NOMO-1 treated with dmso at 0.1 percent for 144 hours (cell line): ENCODE results near the gene TMEM167A.

Experiments
- DNase-seq: peaks from one replicate; lab custom pipeline; 2025; ENCODE audit not compliant: unreplicated experiment; lab: John Stamatoyannopoulos, UW

The TMEM167A gene

DNA sequence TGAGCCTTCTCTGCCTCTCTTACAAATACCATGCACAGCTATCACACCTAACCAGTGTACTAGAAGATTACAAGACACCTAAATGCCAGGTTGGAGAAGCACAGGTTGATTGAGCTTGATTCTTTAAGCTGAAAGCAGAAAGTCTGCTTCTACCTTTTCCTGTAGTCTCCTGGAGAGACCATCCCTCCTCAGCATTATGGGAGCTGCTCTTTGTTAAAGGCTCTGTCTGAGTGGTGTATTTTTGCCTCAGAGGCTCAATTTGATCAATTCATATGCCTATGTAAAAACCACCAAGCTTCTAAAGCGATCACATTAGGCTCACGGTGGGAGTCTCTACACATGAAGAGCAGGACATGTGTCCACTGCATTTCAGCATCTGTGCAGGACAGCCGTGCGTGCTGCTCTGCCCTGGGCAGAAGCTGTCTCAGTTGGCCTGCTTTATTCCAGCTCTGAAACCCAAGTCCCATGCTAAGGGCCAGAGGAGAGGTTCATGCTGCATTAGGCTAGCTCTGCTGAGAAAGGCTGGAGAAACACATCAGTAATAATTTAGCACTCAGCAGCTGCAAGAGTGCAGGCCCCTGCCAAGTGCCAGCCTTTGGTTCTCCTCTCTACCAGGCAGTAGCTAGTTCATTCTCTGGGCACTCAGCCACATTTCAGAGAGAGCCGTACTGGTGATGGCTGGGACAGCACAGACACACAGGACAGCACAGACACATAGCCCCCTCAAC lies 41.7 kb downstream of the TMEM167A start:
- DNase-seq, result no peak

DNA sequence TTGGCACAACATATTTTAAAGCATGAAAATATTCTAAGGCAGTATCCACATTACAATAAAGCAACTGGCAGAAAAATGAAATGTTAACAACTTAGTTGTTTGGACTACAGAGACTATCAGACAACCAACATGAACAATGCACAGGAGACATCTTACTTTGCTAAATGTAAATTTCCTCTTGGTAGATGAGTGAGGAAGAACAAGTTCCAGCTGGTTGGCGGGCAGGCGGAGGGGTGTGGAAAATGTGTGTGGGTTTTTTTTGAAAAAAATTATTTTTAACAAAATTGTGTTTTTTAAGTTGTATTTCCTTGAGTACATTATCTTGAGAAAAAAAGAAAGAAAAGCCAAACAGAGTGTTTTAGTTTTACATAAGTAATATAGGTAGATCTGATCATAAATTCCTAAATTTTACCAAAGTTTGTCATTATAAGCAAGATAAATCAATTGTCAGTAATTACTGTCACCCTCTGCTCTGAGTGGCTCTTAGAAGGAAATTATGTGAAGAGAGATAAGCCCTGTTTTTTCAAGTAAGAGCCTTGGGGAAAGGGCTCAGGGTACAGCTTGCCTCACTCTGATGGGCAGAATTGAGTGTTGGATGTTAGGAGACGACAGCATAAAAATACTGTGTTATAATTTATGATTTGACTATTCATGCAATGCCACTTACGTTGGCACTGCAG lies 42.5 kb downstream of the TMEM167A start:
- no peak for DNase-seq

DNA sequence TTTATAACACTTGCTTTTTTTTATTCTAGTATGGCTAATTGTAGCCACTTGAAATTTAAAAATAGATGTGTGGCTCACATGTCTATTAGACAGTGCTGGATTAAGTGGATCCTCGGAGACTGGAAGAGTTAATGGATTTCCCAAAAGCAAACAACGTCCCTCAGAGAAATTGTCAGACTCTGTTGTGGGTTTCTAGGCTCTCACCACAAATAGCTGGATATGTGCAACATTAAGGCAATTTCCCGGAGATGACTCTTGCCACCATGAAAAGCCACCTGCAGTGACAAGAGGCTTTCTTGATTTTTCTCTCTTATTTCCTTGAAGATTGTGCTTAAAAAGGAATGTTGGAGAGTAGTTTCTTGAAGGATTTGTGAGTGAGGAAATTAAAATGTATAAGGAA lies 43.2 kb downstream of the TMEM167A start:
- DNase-seq, result no peak

DNA sequence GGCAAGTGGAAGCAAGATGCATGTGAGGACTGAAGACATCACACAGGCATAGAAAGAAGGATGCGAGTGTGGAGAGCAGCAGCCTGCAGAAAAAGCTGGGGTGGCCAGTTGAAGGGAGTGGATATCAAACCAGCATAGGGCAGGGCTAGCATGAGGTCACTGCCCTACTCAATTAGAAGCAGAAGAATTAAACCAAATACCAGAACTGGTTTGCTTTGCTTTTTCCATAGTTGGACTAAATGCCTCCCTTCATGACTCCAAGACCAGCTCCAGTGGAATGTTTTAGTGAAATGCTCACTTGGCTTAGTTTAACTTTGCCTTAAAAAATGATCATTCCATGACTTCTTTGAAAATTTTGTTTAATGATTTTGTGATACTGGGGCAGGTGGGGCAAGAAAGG lies 45.8 kb downstream of the TMEM167A start:
- DNase-seq, result no peak

DNA sequence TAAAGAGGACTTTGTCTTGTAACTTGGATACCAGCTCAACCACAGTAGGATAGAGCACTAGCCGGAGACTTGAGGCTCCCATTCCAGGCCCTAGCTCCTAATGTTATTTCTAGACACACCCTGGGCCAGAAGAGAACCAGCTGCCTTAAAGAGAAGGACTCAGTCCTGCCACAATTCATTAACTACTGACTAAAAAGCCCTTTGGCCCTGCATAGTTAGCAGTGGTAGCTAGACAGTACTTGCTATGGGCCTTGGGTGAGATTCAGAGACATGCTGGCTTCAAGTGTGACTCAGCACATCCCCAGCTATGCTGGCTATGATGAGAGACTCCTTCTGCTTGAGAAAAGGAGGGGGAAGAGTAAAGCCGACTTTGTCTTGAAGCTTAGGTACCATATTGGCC lies 47.3 kb downstream of the TMEM167A start:
- DNase-seq, result no peak

DNA sequence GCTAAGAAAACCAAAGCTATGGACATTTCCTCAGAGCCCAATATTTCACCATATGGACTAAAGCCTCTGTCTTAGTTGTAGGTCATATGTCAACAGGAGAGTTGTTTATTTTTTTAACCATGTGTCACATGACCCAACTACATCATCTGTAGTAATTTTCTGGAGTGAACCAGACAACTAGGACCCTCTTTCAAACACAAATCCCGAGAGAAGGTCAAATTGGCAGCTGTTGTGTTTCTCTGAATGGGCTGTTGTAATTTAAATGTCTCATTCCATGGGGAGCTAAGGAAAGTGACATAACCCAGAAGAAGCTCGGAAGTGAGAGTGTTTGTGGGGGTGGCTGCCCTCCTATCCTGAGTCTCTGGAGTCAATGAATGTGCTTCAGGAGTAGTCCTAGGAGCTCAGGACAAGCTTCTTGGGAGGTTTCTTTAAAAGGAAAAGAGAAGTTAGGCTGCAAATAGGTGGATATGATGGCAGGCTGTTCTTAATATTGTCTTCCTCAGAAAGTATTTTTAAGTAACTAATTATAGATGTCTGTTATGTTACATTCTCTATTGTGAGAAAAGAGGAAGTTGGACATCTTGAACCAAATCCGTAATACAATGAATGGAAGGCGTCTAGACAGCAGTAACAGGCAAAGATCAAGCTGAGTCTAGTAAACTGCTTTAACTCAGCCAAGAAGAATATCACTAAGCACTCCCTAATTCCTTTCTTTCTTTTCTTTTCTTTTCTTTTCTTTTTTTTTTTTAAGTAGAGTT lies 50.1 kb downstream of the TMEM167A start:
- DNase-seq, result peak; percentile 32

DNA sequence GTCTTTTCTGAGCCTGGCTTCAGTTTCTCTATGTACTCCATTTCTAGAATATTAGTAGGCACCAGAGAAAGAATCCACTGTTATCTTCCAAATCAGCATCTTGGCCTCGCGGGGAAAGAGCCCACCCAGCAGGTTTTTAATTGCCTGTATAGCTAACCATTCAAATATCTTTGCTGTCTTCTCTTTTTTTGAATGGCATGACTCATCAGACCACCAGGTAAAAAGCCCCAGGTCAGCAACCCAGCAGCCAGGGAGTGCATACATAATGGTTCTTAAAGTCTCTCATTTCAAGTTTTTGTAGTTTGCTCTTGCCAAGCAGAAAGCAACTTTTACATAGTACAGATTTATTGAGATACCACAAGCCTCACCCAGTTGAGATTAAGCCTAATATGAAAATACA lies 50.7 kb downstream of the TMEM167A start:
- DNase-seq, result no peak

DNA sequence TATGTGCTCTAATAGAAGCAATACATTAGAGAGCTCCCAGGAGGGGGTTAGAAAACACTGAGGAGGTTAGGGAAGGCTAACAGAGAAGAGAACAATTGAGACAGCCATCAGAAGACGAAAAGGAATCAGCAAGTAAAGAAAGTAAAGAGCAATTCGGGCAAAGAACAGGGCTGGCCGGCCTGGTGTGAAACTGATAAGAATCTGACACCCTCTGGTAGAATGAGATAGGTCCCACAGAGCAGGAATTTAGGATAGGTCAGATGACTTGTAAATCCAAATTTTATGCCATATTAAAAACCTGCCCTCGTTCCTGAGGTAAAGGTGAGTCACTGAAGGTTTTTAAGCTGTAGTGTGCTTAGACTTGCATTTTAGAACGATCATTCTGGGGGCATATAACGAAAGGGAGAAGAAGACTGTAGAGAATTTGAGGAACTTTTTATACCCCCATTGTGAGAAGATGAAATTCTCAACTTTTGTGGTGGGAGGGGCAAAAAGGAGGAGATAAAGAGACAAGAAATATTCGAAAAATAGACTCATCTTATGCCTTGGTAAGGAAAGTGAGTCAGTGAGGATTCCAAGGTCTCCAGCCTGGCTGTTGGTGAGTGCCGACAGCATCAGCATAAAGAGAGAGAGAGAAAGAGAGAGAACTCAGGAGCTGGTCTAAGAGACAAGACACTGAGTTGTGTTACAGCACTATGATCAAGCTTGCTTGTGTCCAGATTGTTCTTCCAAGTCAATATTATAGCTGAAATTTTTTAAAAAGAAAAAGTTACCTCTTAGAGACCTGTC lies 51.3 kb downstream of the TMEM167A start:
- DNase-seq, result no peak

DNA sequence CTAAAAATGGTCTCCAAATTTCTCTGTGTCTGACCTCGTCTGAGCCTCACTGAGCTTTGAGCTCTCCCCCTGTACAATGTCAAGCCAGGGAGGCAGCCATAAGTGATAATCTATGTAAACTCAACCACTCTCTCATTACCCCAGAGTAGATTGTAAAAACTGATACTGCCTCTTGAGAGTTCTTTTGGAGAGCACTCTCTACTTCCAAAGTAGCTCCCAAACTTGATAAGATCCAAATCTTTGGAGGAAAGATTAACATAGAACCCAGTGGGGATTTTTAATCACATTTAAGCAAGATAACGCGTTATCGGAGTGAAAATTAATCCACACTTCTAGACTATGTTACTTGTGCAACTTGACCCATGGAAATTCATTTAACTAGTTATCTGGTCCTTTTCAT lies 54.9 kb downstream of the TMEM167A start:
- DNase-seq, result no peak

DNA sequence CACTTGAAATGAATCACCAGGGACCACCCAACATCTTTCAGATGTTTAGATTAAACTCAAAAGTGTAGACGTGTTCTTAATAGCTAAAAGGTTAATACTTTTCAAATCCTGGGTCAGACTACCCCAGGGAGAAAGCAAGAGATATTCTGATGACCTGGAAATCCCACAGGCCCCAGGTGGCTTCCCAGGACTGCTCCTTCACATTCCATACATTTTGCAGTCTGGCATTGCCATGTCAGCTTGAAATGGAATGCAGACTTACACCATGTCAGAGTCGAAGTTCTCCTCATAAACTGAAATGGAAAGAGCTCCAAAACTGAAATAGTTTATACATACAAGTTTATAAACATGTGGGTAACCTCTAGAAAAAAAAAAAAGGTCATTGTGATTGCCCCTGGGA lies 61.5 kb downstream of the TMEM167A start:
- no peak for DNase-seq

DNA sequence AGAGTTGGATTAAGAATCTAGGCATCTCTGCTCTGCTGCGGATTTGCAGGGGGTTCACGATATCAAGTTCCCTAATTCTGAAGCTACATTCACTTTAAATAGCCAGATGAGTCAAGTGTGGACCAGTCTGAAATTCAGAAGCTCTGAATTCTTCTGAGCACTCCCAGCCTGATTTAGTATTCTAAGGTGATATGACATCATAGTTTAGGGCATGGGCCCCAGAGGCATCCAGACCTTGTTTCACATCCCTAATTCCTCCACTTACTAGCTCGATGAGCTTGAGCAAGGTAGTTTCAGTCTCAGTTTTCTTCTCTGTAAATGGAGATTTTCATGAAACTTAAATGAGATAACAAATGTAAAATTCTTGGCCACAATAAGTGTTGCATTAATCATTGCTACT lies 65.2 kb downstream of the TMEM167A start:
- peak; percentile 87 for DNase-seq

DNA sequence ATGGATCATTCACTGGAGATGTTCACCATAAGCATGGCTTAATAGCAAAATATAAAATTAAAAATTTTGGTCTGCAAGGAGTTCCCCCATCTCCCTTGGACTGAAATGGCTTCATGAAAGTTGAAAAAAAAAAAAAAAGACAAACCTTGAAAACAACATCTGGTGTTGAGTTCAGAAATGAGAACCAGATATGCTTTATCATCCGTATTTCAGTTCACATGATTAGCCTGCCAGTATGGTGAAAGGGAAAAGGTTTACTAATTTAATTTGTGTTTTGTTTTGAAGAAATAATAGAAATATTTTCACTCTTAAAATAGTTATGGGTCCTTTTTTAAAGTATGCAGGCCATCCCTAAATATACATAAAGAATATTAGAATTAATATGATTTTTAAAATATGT lies 67.8 kb downstream of the TMEM167A start:
- DNase-seq, result no peak

DNA sequence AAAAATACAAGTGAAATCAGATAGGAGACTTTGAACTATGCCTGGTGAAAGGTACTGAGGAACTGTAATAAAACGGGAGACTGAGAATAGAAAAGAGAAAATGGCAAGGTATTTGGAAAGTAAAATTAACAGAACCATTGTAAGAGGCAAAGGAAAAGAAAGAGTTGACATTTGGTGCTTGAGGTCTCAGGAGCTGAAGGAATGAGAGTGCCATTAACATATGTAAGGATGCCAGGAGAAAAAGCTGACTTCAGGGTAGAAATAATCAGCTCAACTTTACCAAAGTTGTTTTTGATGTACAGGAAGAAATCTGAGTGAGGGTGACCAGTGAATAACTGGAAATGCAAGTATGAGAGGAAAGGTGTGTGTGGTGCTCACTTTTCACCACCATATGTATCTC lies 69.4 kb downstream of the TMEM167A start:
- DNase-seq, result no peak

DNA sequence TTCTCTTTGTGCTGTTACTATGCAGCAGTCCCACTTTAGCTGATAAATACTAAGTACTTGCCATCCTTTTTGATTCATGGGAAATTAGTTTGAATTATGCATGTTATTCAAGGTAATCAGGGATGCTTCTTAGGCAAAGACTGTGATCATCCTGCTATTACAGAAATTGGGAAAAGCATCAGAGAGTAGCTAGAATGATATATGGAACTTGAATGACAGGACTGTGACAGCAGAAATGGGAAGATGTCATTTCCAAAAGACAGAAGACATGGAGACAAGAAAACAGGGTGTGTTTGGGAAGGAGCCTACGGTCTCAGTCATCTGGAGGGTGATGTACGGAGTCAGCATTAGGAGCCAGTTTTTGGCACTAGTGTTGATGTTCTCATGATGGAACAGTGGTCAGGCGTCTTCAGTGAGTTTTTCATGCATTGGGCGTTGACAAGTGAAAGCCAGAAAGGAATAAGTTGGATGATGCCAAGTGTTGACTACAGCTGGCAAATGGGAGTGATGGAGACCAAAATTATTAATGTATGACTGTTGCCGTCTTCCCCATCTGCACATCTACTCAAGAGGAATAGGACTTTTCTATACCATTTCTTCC lies 70.4 kb downstream of the TMEM167A start:
- no peak for DNase-seq

DNA sequence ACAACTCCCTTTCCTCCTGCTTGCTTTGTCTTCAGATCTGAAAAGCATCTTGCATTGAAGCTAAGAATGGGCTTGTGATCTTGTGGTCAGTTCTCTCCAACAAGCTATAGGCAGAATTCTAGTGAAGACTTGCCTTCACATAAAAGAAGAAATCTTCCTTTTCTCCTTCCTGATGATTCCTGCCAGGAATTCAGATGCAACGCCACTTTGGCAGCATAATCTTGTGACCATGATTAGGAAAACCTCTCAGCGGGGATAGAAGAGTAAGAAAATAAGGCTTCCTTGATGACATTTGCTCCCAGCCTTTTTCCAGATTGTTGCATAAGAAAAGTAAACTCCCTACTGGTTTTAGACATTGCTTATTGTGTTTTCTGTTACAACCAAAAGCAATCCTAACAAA lies 73.4 kb downstream of the TMEM167A start:
- no peak for DNase-seq
